ENCODE data around the gene SLITRK3. TPM values are rescaled to one million over a fixed set of nuclear protein-coding genes. Genes with fewer than 3 reads are reported as not detected.

Gene SLITRK3
- polyA plus RNA-seq, 1 donor from 2014 or later, result 1.8 TPM

GRCh38 chr3:165202995-165203394 is 6.8 kb upstream of the SLITRK3 start:
- Histone ChIP-seq H3K36me3 (ENCODE audit: insufficient read depth, low read length) (no peaks in the 10 kb centered on the region), H3K27ac (ENCODE audit: low read length) (no peak overlapping the region), H3F3A (ENCODE audit: insufficient read depth, low read length, poor library complexity, severe bottlenecking) (no peaks in the 10 kb centered on the region), H3K4me3 (ENCODE audit: low read length) (no peak overlapping the region), H4K20me1 (ENCODE audit: insufficient read depth) (no peaks in the 10 kb centered on the region), H3K27me3 (ENCODE audit: insufficient read depth, low read depth, low read length) (peaks cover 9% of the 10 kb centered on the region), H3K79me2 (replicated peaks; ENCODE audit: insufficient read depth, low read length) (no peaks in the 10 kb centered on the region), H3K9me3 (ENCODE audit: low read length) (no peaks in the 10 kb centered on the region), H3K4me2 (ENCODE audit: low read length) (no peak overlapping the region), H3K9ac (ENCODE audit: low read length) (no peak overlapping the region), H3K9me2 (ENCODE audit: insufficient read depth, low read length) (no peaks in the 10 kb centered on the region), H2AFZ (ENCODE audit: low read depth, low read length) (no peak overlapping the region)
- no peak for TF ChIP-seq EZH2 (IDR thresholded peaks at IDR 0.05; ENCODE audit: borderline replicate concordance, insufficient read depth, low read length, poor library complexity, severe bottlenecking)
- no peak for TF ChIP-seq CTCF (IDR thresholded peaks at IDR 0.05; ENCODE audit: poor library complexity, severe bottlenecking)
- TF ChIP-seq TAF1 (IDR thresholded peaks at IDR 0.05; ENCODE audit: low read depth), result no peak
- no peak for TF ChIP-seq REST (IDR thresholded peaks at IDR 0.05; ENCODE audit: borderline replicate concordance)
- no peak for TF ChIP-seq POLR2AphosphoS5 (IDR thresholded peaks at IDR 0.05)
- TF ChIP-seq SMC3 (conservative IDR thresholded peaks at IDR 0.05; ENCODE audit: poor library complexity), result no peak
- no peak for TF ChIP-seq EP300 (conservative IDR thresholded peaks at IDR 0.05; ENCODE audit: poor library complexity, severe bottlenecking)
- no peak for TF ChIP-seq MXI1 (conservative IDR thresholded peaks at IDR 0.05; ENCODE audit: poor library complexity, severe bottlenecking)
- TF ChIP-seq RAD21 (conservative IDR thresholded peaks at IDR 0.05), result no peak

GRCh38 chr3:165201964-165202363 is 5.8 kb upstream of the SLITRK3 start:
- Histone ChIP-seq H3K27ac (ENCODE audit: low read length) (no peak overlapping the region), H3K9me3 (ENCODE audit: low read length) (no peaks in the 10 kb centered on the region), H3F3A (ENCODE audit: insufficient read depth, low read length, poor library complexity, severe bottlenecking) (no peaks in the 10 kb centered on the region), H3K9me2 (ENCODE audit: insufficient read depth, low read length) (no peaks in the 10 kb centered on the region), H3K79me2 (replicated peaks; ENCODE audit: insufficient read depth, low read length) (no peaks in the 10 kb centered on the region), H4K20me1 (ENCODE audit: insufficient read depth) (no peaks in the 10 kb centered on the region), H3K9ac (ENCODE audit: low read length) (no peak overlapping the region), H3K36me3 (ENCODE audit: insufficient read depth, low read length) (no peaks in the 10 kb centered on the region), H3K27me3 (ENCODE audit: insufficient read depth, low read depth, low read length) (peaks cover 19% of the 10 kb centered on the region), H3K4me3 (ENCODE audit: low read length) (no peak overlapping the region), H2AFZ (ENCODE audit: low read depth, low read length) (no peak overlapping the region), H3K4me2 (ENCODE audit: low read length) (no peak overlapping the region)
- TF ChIP-seq TAF1 (IDR thresholded peaks at IDR 0.05; ENCODE audit: low read depth), result no peak
- no peak for TF ChIP-seq EP300 (conservative IDR thresholded peaks at IDR 0.05; ENCODE audit: poor library complexity, severe bottlenecking)
- no peak for TF ChIP-seq SMC3 (conservative IDR thresholded peaks at IDR 0.05; ENCODE audit: poor library complexity)
- TF ChIP-seq POLR2AphosphoS5 (IDR thresholded peaks at IDR 0.05), result no peak
- TF ChIP-seq CTCF (IDR thresholded peaks at IDR 0.05; ENCODE audit: poor library complexity, severe bottlenecking), result no peak
- TF ChIP-seq RAD21 (conservative IDR thresholded peaks at IDR 0.05), result no peak
- TF ChIP-seq REST (IDR thresholded peaks at IDR 0.05; ENCODE audit: borderline replicate concordance), result no peak
- TF ChIP-seq MXI1 (conservative IDR thresholded peaks at IDR 0.05; ENCODE audit: poor library complexity, severe bottlenecking), result no peak
- TF ChIP-seq EZH2 (IDR thresholded peaks at IDR 0.05; ENCODE audit: borderline replicate concordance, insufficient read depth, low read length, poor library complexity, severe bottlenecking), result no peak
